Urinary bladder (tissue), 4 donors: ENCODE measurements around the gene PADI3. TPM values are rescaled to one million over a fixed set of nuclear protein-coding genes. Genes with fewer than 3 reads are reported as not detected.

Experiments used
- DNase-seq: peaks from one replicate; pipeline ENCODE4 v3.0.0-alpha.2; 2015; ENCODE audit errors: extremely low spot score
- H3K27ac ChIP-seq: one replicate; pipeline ENCODE4 v1.5.1; 2013; ENCODE audit warnings: low read depth, mild to moderate bottlenecking, moderate library complexity
- H3K36me3 ChIP-seq: one replicate; pipeline ENCODE4 v1.6.1; 2013; ENCODE audit warnings: mild to moderate bottlenecking, moderate library complexity; ENCODE audit not compliant: insufficient read depth
- H3K4me1 ChIP-seq: one replicate; pipeline ENCODE4 v1.6.1; 2013; ENCODE audit warnings: mild to moderate bottlenecking, moderate library complexity; ENCODE audit not compliant: insufficient read depth
- H3K4me3 ChIP-seq: one replicate; pipeline ENCODE4 v1.5.1; 2013; ENCODE audit warnings: low read depth, low read length
- WGBS: extraction: QIAGEN DNeasy Blood & Tissue Kit; methylation state at CpG from one replicate; pipeline ENCODE4 v1.1.7; 2013; 5-methylcytosine and 5-hydroxymethylcytosine counted together
- polyA plus RNA-seq: library from polyadenylated mRNA; stranded (reverse); fragments of 200-250 nt; gene quantifications from one replicate; pipeline ENCODE4 v1.2.3, GENCODE V29; 2013
- total RNA-seq: library from RNA; depleted of rRNA; stranded (reverse); fragments of >200 nt; gene quantifications from one replicate; pipeline ENCODE4 v1.2.3, GENCODE V29; 2014
- donor health status: healthy with polysubstance abuse.
- donor health status: healthy.

The PADI3 gene
- total and polyA plus RNA-seq, 2 donors: 6.9 to 11.6 TPM

DNA sequence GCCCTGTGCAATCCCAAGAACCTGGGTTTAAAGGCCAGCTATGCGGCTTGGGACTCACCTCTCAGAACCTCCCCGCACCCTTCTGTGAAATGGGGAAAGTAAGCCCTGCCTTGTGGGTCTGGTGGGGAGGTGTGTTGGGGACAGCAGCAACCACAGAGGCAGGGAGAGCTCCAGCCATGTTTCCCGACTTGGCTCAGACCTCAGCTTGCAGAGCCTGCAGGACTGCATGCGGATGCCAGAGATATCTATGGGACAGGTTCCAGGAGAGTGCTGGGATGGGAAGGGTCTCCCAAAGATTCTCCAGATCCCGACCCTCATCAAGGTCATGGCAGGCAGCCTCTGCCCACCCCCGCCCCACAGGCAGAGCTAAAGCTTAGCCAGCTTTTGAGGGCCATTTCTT lies 23.8 kb upstream of the PADI3 start:
- no peak for DNase-seq
- no peaks in the 10 kb centered on the region for H3K4me1 ChIP-seq
- H3K27ac ChIP-seq: no peak overlapping the region
- 65% methylated on average over 6 of the region's 6 CpGs for WGBS
- H3K4me3 ChIP-seq: no peak overlapping the region
- no peaks in the 10 kb centered on the region for H3K36me3 ChIP-seq

DNA sequence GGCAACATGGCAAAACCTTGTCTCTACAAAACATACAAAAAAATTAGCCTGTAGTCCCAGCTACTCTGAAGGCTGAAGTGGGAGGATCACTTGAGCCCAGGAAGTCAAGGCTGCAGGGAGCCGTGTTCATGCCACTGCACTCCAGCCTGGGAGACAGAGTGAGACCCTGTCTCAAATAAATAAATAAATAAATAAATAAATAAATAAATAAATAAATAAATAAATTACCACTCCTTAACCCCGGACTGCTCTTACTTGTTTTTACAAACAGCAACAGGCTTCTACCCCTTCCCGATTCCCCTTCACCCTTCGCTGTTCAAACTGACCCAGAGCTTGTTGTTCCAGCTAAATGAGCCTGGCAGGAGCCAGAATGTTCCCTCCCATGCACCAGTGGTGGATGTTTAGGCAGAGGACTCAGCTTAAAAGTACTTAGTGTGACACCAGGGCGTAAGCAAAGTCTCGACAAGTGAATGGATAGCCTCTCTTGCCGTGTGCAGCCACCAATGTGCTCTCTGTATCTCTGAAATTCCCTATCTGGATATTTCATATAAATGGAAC lies 21.5 kb upstream of the PADI3 start:
- Histone ChIP-seq H3K4me3 (no peak overlapping the region), H3K36me3 (no peaks in the 10 kb centered on the region), H3K4me1 (no peaks in the 10 kb centered on the region), H3K27ac (no peak overlapping the region)
- DNase-seq: no peak
- WGBS: 62% methylated on average over 7 of the region's 7 CpGs

DNA sequence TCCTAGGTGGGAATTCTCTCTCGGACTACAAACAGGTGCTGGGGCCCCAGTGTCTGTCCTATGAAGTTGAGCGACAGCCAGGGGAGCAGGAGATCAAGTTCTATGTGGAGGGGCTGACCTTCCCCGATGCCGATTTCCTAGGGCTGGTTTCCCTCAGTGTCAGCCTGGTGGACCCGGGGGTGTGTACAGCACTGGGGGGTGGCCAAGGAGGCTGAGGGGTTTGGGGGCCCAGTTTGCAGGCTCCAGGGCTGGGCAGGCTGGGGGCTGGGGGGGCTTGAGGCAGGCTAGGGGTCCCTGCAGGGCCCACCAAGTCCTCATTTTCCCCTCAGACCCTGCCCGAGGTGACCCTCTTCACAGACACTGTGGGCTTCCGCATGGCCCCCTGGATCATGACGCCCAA lies 20.3 kb upstream of the PADI3 start:
- H3K4me3 ChIP-seq: no peak overlapping the region
- H3K36me3 ChIP-seq: no peaks in the 10 kb centered on the region
- H3K4me1 ChIP-seq: peaks cover 3% of the 10 kb centered on the region
- no peak for DNase-seq
- WGBS: 70% methylated on average over 8 of the region's 8 CpGs
- no peak overlapping the region for H3K27ac ChIP-seq

DNA sequence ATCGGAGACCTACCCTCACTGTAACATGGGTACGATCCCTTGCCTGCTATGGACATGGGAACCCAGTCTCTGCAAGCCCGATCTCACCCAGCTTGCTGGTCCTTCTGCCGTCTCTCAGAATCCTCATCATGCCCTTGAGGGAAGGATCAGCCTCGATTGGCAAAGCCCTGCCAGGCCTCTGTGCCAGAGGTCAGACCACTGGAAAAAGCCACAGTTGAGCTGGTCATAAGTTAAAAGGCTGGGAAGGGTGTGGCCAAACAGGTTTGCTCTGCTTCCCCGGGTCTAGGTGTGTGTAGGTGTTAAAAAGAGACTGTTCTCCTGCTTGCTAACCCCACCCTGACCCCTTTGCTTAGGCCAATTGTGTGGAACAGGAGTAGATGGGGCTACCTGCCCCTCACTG lies 19.5 kb upstream of the PADI3 start:
- WGBS: 82% methylated on average over 6 of the region's 6 CpGs
- H3K4me3 ChIP-seq: no peak overlapping the region
- H3K27ac ChIP-seq: no peak overlapping the region
- H3K4me1 ChIP-seq: peaks cover 3% of the 10 kb centered on the region
- H3K36me3 ChIP-seq: no peaks in the 10 kb centered on the region
- DNase-seq: no peak

DNA sequence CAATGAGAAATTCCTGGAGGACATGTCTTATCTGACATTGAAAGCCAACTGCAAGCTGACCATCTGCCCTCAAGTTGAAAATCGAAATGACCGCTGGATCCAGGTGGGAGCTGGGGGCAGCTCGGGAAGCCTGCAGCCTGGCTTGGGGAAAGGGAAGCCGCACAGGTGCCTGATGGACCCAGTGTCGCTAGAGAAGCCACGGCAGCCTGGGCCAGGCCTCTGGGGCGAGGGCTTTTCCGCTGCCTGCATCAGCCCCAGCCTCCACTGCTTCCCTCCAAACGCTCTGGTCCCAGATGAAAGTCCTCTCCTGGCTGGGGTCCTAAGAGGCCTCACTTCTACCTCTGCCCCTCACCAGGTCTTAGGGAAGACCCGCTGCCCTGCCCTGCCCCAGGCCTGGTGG lies 18.8 kb upstream of the PADI3 start:
- 90% methylated on average over 10 of the region's 10 CpGs for WGBS
- no peak overlapping the region for H3K4me3 ChIP-seq
- DNase-seq: no peak
- H3K36me3 ChIP-seq: no peaks in the 10 kb centered on the region
- H3K4me1 ChIP-seq: peaks cover 3% of the 10 kb centered on the region
- H3K27ac ChIP-seq: no peak overlapping the region

DNA sequence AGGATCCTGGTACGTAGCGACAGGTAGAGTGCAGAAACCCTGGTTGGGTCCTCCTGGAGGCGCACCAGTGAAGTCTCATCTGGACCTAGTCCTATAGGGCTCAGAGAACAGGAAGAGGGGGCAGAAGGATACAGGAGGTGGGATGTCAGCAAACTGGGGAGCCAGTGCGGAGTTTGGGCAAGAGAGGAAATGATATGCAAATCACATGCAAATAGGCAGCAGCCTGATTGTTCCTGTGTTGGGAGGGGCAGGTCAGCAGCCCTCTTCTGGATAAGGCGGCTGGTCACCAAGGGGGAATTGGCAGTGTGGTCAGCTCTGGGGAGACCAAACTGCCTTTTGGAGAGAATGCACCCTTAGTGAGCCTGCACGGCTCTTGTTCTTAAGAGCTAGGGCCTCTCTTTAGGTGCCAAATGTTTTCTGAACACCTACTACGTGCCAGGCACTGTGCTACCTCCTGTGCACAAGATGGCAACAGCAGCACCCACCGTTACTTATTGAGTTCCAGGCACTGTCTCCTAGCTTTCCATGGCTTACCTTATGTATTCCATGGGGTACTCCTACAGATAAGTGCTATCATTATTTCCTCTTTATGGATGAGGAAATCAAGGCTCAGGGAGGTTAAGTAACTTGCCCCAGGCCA lies 18.1 kb upstream of the PADI3 start:
- peaks cover 3% of the 10 kb centered on the region for H3K4me1 ChIP-seq
- H3K4me3 ChIP-seq: no peak overlapping the region
- no peak for DNase-seq
- WGBS: 84% methylated on average over 8 of the region's 8 CpGs
- no peak overlapping the region for H3K27ac ChIP-seq
- no peaks in the 10 kb centered on the region for H3K36me3 ChIP-seq

DNA sequence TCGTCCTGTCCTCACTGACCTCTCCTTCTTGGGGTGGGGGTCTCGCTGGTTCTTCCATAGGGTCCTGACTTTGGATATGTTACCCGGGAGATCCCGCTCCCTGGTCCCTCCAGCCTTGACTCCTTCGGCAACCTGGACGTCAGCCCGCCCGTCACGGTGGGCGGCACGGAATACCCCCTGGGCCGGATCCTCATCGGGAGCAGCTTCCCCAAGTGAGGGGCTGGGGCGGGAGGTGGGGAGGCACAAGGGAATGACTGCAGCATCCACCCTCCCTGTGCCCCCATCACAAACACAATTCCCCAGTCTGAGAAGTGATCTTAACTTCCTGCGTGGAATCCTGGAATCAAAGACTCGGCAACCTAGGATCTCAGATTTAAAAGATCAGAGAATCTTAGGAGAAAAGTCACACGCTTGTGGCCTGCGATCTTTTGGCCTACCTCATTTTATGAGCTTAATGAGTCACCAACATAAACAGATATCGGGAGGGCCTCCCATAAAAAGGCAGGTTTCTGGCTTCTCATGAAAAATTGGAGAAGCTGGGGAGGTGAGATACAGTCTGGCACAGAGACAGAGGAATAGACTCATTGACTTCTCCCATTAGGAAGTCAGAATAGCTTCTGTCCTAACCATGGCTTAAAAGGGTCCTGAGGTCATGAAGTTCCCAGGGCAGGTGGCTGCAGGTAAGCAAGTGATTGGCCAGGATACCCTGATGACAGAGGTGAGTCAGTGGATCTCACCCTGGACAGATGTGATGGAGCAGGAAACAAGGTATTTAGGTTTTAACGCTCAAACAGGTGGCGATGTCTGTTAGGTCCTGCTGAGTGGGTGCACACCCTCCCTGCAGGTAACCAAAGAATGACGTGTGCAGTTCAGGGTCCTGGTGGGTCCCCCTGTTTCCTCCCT lies 15.9 kb upstream of the PADI3 start:
- Histone ChIP-seq H3K27ac (peak overlapping the region; percentile 56), H3K36me3 (no peaks in the 10 kb centered on the region), H3K4me1 (peaks cover 3% of the 10 kb centered on the region), H3K4me3 (no peak overlapping the region)
- 50% methylated on average over 22 of the region's 22 CpGs for WGBS
- DNase-seq: no peak

DNA sequence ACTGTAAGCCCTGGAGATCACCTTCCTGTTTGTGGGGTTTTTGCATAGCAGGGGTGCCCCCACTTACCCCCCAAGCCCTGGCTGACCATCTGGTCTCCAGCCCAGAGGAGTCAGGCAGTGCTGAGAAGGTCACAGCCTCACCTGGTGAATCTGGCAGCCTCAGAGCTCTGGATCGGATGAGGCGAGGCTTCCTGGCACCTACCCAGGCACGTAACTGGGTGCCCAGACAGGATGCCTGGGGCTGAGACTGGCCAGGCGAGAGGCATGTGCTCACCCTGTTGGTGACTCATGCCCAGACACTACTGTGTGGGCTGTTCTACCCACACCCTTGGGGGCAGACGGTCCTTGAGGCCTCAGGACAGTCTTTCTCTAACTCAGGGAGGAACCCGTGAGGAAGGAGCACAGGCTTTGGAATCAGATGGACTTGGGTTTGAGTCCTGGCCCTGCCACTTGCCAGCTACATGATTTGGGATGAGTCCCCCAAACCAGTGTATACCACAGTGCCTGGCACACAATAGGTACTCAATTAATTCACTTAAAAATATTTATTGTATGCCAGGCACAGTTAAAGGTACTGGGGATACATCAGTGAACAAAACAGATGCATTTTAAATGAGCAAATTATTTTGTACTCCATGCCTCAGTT lies 15.1 kb upstream of the PADI3 start:
- WGBS: 34% methylated on average over 6 of the region's 6 CpGs
- Histone ChIP-seq H3K36me3 (no peaks in the 10 kb centered on the region), H3K4me1 (peaks cover 3% of the 10 kb centered on the region), H3K4me3 (no peak overlapping the region), H3K27ac (no peak overlapping the region)
- no peak for DNase-seq

DNA sequence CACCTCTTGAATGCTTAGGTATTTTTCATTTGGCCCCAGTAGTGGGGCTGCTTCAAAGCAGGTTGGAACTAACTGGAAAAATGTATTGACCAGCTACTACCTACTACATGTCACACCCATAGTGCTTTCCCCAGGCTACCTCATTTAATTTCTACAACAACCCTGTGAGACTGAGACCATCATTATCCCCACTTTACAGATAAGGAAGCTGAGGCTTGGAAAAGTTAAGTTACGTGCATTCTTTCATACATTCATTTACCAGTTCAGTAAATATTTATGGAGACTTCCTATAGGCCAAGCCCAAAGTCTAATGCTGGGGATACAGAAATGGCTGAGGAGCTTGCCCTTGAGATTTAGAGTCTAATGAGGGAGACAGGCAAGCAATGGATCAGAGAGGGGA lies 14.5 kb upstream of the PADI3 start:
- WGBS: 91% methylated on average over 1 of the region's 1 CpG
- DNase-seq: no peak
- no peaks in the 10 kb centered on the region for H3K36me3 ChIP-seq
- no peak overlapping the region for H3K27ac ChIP-seq
- H3K4me3 ChIP-seq: no peak overlapping the region
- H3K4me1 ChIP-seq: peaks cover 3% of the 10 kb centered on the region

DNA sequence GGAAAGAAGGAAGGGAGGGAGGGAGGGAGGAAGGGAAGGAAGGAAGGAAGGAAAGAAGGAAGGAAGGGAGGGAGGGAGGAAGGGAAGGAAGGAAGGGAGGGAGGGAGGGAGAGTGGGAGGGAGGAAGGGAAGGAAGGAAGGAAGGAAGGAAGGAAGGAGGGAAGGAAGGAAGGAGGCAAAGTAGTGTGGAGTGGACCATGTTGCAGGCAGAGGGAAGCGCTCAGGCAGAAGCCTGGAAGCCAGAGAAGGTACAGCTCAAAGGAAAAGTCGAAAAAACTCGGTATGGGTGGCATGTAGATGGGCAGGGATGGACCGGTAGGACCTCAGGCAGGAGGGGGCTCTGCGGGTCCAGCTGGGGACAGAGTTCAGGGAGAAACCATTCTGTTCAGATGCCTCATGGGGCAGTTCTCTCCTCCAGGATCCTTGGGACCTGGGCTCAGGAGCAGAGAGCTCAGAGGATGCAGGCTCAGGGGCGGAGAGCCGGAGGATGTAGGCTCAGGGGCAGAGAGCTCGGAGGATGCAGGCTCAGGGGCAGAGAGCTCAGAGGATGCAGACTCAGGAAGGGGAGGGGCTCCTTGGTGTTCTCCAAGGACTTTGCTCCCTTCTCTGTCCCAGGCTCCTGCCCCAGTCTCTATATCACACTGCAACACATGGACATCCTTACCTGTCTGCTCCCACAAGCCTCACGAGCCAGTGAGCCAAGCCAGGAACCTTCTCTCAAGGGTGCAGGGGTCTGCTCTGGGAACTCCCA lies 13.6 kb upstream of the PADI3 start:
- no peak for DNase-seq
- Histone ChIP-seq H3K4me3 (no peak overlapping the region), H3K27ac (no peak overlapping the region), H3K4me1 (peaks cover 3% of the 10 kb centered on the region), H3K36me3 (no peaks in the 10 kb centered on the region)
- 86% methylated on average over 9 of the region's 9 CpGs for WGBS

DNA sequence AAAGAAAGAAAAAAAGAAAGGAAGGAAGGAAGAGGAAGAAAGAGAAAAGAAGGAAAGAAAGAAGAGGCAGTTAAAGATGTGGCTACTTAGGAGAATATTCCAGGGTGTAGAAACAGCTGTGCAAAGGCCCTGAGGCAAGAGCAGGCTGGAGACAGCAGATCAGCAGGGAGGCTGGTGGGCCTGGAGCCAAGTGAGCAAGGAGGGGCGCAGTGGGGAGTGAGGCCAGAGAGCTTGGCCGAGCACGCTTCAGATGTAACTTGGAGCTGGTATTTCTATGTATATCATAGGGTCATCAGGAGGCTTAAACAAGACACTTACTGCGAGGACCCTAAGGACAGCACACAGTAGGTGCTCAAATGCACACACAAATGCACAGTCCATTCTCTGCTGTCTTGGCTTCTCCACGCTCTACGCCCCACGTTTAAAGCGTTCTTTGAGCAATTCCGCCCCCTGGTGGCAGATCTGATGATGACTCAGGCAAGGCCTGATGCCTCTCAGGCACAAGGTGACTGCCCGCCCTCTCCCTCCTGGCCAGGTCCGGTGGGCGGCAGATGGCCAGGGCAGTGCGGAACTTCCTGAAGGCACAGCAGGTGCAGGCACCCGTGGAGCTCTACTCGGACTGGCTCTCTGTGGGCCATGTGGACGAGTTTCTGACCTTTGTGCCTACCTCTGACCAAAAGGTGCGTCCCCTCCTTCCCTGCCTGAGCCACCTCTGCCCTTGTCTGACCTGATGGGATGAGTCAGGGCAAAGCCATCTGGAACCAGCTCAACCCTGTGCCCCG lies 11.9 kb upstream of the PADI3 start:
- Histone ChIP-seq H3K36me3 (no peaks in the 10 kb centered on the region), H3K27ac (no peak overlapping the region), H3K4me1 (peaks cover 3% of the 10 kb centered on the region), H3K4me3 (no peak overlapping the region)
- DNase-seq: peak; percentile 47
- 18% methylated on average over 18 of the region's 18 CpGs for WGBS

DNA sequence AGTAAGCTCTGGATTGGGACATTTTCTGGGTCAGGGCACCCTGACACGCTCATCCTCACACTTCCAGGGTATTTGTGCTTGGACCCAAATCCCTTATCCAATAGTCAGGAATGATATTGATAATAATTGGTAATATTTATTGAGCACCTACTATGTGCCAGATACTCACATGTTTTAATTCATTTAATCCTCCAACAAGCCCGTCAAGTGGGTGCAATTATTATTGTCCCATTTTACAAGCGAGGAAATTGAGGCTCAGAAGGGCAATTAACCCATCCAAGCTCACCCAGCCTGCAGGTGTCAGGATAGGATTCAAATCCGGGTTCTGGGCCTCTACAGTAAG lies 11.4 kb upstream of the PADI3 start:
- Histone ChIP-seq H3K36me3 (no peaks in the 10 kb centered on the region), H3K27ac (no peak overlapping the region), H3K4me1 (peaks cover 3% of the 10 kb centered on the region), H3K4me3 (no peak overlapping the region)
- 79% methylated on average over 4 of the region's 4 CpGs for WGBS
- no peak for DNase-seq

DNA sequence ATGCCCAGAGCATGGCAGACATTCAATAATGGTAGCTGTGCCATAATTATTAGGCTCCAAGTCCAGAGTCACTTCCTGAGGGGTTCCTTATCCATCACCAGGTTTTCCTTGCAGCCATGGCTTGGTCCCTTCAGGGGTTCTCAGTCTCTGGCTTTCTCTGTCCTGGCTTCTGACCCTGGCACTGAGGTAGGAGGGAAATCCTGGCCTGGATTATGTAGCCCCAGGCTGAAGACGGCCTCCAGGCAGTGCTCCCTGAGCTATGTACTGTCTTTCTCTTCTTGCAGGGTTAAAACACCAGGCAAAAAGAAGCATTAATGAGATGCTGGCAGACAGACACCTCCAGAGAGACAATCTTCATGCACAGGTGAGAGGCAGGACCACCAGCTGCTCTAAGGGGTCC lies 9.5 kb upstream of the PADI3 start:
- Histone ChIP-seq H3K4me1 (no peaks in the 10 kb centered on the region), H3K4me3 (no peak overlapping the region), H3K36me3 (no peaks in the 10 kb centered on the region), H3K27ac (no peak overlapping the region)
- WGBS: 31% methylated on average over 1 of the region's 1 CpG
- DNase-seq: peak; percentile 37
